ENCODE results near the gene NTN5.

- no peak for TF ChIP-seq CTCF (IDR thresholded peaks at IDR 0.05)
- no peak for TF ChIP-seq POLR2A (IDR thresholded peaks at IDR 0.05)
Observed at GRCh38 chr19:48705431-48705830, 32.6 kb upstream of the NTN5 start.

Measured in heart left ventricle (tissue), 13 donors.